Activated T-helper 1 cell treated with anti-CD3 and anti-CD28 coated beads, Interleukin-12 subunit alpha, Interleukin-12 subunit beta, Interleukin-2, Interleukin-4 antibody, amounts not matched to agents 30 ng/mL and 10 ng/mL and 1 ng/mL, durations not matched to agents 14 hours and 24 hours and 36 hours (primary cell): Measurements from ENCODE around the gene LY86. TPM values are rescaled to one million over a fixed set of nuclear protein-coding genes. Genes with fewer than 3 reads are reported as not detected.
"Not testable (repeated sequence)": the region's sequence is repeated elsewhere in the genome, so short reads cannot be mapped to it uniquely, and the experiment has no call there.

Experiments
- DNase-seq: peaks from one replicate; pipeline ENCODE4 v3.0.0; 2021; ENCODE audit warnings: low spot score
- H3K27ac Mint-ChIP-seq: one replicate; pipeline ENCODE4 v1.8.0; 2021; ENCODE audit warnings: mild to moderate bottlenecking, mixed read lengths
- H3K27me3 Mint-ChIP-seq: one replicate; pipeline ENCODE4 v1.8.0; 2022; ENCODE audit warnings: mild to moderate bottlenecking, moderate library complexity, mixed read lengths; ENCODE audit not compliant: insufficient read depth
- H3K36me3 Mint-ChIP-seq: one replicate; pipeline ENCODE4 v1.8.0; 2021; ENCODE audit warnings: low read depth, mixed read lengths
- H3K4me1 Mint-ChIP-seq: one replicate; pipeline ENCODE4 v1.8.0; 2021; ENCODE audit warnings: low read depth, mixed read lengths
- H3K4me3 Mint-ChIP-seq: one replicate; pipeline ENCODE4 v1.8.0; 2021; ENCODE audit warnings: mild to moderate bottlenecking, moderate library complexity, mixed read lengths
- H3K9me3 Mint-ChIP-seq: one replicate; pipeline ENCODE4 v1.8.0; 2021; ENCODE audit warnings: mixed read lengths
- intact Hi-C: fragments of 100-400 bp; cut with micrococcal nuclease; formaldehyde crosslinking; loops from one replicate; pipeline ENCODE4 v1.15.1; 2024
- total RNA-seq: library from RNA; stranded (reverse); gene quantifications from 2 replicates; pipeline ENCODE4 v1.2.3, GENCODE V29; 2022

Gene LY86
- total RNA-seq, 1 donor from 2014 or later: 1.2 TPM

DNA sequence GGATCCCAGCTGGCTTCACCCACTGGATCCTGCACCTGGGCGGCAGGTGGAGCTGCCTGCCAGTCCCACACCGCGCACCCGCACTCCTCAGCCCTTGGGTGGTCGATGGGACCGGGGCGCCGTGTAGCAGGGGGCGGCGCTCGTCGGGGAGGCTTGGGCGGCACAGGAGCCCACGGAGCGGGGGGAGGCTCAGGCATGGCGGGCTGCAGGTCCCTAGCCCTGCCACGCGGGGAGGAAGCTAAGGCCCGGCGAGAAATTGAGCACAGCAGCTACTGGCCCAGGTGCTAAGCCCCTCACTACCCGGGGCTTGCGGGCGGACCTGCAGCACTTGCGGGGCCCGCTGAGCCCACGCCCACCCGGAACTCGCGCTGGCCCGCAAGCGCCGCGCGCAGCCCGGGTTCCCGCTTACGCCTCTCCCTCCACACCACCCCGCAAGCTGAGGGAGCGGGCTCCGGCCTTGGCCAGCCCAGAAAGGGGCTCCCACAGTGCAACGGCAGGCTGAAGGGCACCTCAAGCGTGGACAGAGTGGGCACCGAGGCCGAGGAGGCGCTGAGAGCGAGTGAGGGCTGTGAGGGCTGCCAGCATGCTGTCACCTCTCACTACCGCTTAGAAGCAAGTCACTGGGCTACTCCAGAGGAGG is 18.0 kb downstream of the LY86 start:
- Mint-ChIP-seq H3K9me3 (peaks cover 19% of the 10 kb centered on the region), H3K4me1 (peaks cover 35% of the 10 kb centered on the region), H3K36me3 (peaks cover 18% of the 10 kb centered on the region)
- intact Hi-C loops, DNase-seq, H3K27ac Mint-ChIP-seq, H3K27me3 Mint-ChIP-seq, H3K4me3 Mint-ChIP-seq: not testable (repeated sequence)

DNA sequence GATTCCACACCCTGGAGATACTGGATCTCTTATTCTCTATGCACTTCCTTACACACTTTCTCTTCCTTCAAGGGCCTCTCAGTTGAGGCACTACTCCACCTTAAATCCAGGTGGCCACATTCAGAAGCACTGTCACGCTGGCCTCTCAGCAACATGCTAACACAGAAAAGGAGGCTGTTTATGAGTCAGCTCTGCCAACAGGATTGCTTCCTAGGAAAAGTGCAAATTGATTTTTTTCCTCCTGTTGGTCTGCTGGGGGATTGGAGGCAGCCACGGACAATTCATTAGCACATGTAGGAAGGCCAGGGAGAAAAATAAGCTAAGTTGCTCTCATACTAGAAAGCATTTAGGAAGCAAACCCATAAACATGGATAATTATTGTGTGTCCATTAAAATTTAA is 20.9 kb downstream of the LY86 start:
- Mint-ChIP-seq H3K36me3 (peaks cover 13% of the 10 kb centered on the region), H3K9me3 (peaks cover 7% of the 10 kb centered on the region), H3K27me3 (no peaks in the 10 kb centered on the region), H3K4me1 (peaks cover 61% of the 10 kb centered on the region), H3K4me3 (no peak overlapping the region), H3K27ac (no peak overlapping the region)
- intact Hi-C loops: no loop called here
- no peak for DNase-seq

DNA sequence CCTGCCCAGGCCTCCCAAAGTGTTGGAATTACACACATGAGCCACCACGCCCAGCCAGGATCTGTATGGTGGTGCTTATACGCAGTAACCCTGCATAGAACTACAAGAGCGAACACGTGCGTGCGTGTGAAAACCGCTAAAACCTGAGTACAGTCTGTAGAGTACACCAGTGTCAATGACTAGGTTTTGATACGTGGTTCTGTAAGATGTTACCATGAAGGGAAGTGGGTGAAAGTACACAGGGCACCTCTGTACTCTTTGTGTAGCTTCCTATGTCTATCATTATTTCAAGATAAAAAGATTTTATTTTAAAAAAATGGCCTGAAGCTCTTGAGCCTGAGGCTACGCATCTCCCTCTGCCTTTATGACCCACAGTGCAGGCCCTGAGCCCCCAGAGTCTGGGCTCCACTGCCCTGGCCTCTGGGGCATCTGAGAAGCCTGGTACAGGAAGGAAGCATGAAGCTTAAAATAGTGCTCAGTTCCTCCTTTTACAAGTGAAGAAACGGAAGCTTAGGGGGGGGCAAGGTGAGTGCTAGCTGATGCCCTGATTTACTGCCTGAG is 21.6 kb downstream of the LY86 start:
- intact Hi-C loops: loop anchor here (1.0 kb wide), 1 partner anchor 18 kb away; no protein-coding TSS in a partner anchor
- H3K9me3 Mint-ChIP-seq: peaks cover 3% of the 10 kb centered on the region
- peaks cover 12% of the 10 kb centered on the region for H3K36me3 Mint-ChIP-seq
- no peak overlapping the region for H3K4me3 Mint-ChIP-seq
- peak; percentile 35 for DNase-seq
- H3K27ac Mint-ChIP-seq: peak overlapping the region; percentile 72
- H3K4me1 Mint-ChIP-seq: peaks cover 67% of the 10 kb centered on the region
- no peaks in the 10 kb centered on the region for H3K27me3 Mint-ChIP-seq

DNA sequence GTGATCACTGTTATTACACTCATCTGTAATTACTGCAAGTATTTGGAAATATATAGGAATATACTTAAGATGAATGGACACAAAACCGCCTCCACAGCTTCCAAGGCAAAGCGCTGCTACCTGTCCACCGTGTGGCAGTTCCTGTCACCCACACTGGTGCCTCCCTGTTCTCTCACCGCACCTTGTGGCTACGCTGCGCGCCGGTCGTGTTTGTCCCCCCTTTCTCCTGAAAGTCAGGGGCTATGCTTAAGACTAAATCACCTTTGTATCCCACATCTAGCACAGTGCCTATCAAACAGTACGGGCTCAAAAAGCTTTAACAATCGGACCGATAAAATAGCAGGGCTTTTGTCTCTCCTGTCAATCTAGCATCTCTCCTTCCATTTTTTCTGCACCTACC is 23.0 kb downstream of the LY86 start:
- peak overlapping the region; percentile 2 for H3K4me3 Mint-ChIP-seq
- peaks cover 8% of the 10 kb centered on the region for H3K36me3 Mint-ChIP-seq
- H3K9me3 Mint-ChIP-seq: no peaks in the 10 kb centered on the region
- no peak overlapping the region for H3K27ac Mint-ChIP-seq
- H3K4me1 Mint-ChIP-seq: peaks cover 76% of the 10 kb centered on the region
- no peak for DNase-seq
- intact Hi-C loops: no loop called here
- no peaks in the 10 kb centered on the region for H3K27me3 Mint-ChIP-seq

DNA sequence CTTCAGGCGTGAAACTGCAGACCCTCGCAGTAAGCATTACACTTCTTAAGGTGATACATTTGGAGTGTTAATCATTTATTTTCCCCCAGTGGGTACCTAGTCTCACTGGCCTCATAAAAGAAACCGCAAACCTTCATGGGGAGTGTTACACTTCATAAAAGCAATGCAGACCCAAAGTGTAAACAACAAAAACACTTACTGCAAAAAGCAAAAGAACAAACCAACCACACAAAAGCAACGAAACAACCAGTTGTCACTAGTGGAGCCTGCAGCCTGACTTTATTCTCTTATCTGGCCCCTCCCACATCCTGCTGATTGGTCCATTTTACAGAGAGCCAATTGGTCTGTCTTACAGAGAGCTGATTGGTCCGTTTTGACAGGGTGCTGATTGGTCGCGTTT is 23.8 kb downstream of the LY86 start:
- peak overlapping the region; percentile 2 for H3K27ac Mint-ChIP-seq
- no peak for DNase-seq
- H3K9me3 Mint-ChIP-seq: no peaks in the 10 kb centered on the region
- H3K36me3 Mint-ChIP-seq: peaks cover 8% of the 10 kb centered on the region
- peak overlapping the region; percentile 37 for H3K4me3 Mint-ChIP-seq
- intact Hi-C loops: no loop called here
- no peaks in the 10 kb centered on the region for H3K27me3 Mint-ChIP-seq
- peaks cover 78% of the 10 kb centered on the region for H3K4me1 Mint-ChIP-seq

DNA sequence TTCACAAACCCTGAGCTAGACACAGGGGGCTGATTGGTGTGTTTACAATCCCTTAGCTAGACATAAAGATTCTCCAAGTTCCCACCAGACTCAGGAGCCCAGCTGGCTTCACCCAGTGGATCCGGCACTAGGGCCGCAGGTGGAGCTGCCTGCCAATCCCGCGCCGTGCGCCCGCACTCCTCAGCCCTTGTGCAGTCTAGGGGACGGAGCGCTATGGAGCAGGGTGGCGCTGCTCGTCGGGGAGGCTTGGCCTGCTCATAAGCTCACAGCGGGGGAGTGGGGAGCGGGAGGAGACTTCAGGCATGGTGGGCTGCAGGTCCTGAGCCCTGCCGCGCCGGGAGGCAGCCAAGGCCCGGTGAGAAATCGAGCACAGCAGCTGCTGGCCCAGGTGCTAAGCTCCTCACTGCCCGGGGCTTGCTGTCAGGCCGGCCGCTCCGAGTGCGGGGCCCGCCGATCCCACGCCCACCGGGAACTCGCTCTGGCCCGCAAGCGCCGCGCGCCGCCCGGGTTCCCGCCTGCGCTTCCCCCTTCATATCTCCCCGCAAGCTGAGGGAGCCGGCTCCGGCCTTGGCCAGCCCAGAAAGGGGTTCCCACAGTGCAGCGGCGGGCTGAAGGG is 24.7 kb downstream of the LY86 start:
- H3K9me3 Mint-ChIP-seq, H3K36me3 Mint-ChIP-seq, DNase-seq, intact Hi-C loops, H3K27ac Mint-ChIP-seq, H3K27me3 Mint-ChIP-seq: not testable (repeated sequence)
- Mint-ChIP-seq H3K4me3 (peak overlapping the region; percentile 37), H3K4me1 (peaks cover 76% of the 10 kb centered on the region)

DNA sequence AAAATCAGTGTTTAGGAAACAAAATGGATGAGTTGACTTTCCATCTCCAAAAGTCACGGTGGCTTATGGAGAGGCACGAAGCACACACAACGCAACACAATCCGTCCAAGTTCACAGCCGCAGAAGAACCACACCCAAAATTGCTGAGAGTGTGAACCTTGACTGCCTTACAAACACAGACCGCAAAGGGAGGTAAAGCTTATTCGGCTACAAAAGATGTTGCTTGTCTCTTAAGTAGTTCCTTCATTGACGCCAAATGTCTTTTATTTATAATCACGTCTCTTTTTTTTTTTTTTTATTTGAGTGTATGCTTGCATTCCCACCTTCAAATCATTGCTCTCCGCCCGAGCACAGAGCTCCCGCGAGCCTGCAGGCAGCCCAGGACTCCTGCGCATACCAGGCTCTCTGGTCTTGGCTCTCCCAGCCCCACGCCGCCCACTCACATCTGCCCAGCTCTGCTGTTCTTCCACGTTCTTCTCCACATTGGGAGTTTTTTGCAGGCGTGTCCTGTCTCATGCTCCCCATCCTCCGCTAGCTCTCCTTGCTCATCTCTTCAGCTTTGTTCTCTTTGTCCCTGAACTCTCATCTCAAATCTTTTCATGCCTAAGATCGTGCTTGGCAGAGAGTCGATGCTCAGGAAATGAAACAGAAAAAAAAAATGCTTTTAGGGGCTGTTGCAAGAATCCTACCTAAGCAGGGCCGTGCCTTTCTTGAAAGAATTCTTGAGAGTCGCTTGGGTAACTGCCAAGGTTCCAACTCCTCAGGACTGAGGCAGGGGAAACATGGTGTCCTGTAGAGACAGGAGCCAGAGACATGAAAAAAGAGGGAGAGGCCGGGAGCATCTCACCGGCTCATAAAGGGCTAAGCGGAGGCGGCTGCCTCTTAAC is 25.8 kb downstream of the LY86 start:
- no peaks in the 10 kb centered on the region for H3K27me3 Mint-ChIP-seq
- intact Hi-C loops: loop anchor here (2.0 kb wide), 2 partner anchors 40 to 56 kb away; no protein-coding TSS in a partner anchor
- H3K27ac Mint-ChIP-seq: peak overlapping the region; percentile 93
- peaks cover 4% of the 10 kb centered on the region for H3K36me3 Mint-ChIP-seq
- peak; percentile 50 for DNase-seq
- peaks cover 74% of the 10 kb centered on the region for H3K4me1 Mint-ChIP-seq
- H3K4me3 Mint-ChIP-seq: peak overlapping the region; percentile 81
- no peaks in the 10 kb centered on the region for H3K9me3 Mint-ChIP-seq

DNA sequence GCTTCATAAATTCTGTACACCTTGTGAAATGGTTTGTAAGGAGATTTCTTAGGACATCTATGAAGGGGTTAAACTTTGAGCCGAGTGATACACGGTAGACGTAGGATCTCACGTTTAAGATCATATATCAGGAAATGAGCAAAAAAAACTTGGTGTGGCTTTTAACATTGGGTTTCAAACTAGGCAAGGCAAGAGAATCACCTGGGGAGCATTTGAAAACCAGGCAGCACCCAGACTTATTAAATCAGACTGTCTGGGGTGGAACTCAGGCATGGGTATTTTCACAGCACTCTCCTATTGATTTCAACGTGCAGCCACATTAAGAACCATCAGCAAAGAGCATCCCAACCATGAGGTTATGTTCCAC is 26.4 kb downstream of the LY86 start:
- Mint-ChIP-seq H3K27me3 (no peaks in the 10 kb centered on the region), H3K4me1 (peaks cover 74% of the 10 kb centered on the region), H3K36me3 (peaks cover 6% of the 10 kb centered on the region), H3K9me3 (no peaks in the 10 kb centered on the region), H3K27ac (peak overlapping the region; percentile 93), H3K4me3 (peak overlapping the region; percentile 81)
- DNase-seq: no peak
- intact Hi-C loops: loop anchor here (2.0 kb wide), 2 partner anchors 40 to 56 kb away; no protein-coding TSS in a partner anchor

DNA sequence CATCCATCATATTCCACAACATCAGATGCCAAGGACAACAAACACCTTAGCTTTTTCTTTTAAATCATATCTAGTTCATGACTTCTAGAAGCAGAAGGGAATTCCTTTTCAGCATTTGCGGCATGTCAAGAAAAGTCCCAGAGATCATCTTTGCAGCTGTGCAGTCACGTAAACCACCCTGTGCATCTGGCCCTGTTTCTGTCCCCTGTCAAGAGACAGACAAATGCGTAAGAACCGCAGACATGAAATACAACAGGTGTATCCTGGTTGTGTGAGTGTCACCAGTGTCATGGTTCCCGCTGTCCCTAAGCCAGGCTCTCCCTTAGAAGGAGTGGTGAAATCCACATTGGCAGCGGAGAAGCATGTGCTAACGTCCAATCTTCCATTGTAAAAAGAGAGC is 28.1 kb downstream of the LY86 start:
- Mint-ChIP-seq H3K4me1 (peaks cover 68% of the 10 kb centered on the region), H3K36me3 (peaks cover 7% of the 10 kb centered on the region), H3K9me3 (no peaks in the 10 kb centered on the region), H3K27me3 (no peaks in the 10 kb centered on the region), H3K27ac (no peak overlapping the region), H3K4me3 (no peak overlapping the region)
- no peak for DNase-seq
- intact Hi-C loops: no loop called here

DNA sequence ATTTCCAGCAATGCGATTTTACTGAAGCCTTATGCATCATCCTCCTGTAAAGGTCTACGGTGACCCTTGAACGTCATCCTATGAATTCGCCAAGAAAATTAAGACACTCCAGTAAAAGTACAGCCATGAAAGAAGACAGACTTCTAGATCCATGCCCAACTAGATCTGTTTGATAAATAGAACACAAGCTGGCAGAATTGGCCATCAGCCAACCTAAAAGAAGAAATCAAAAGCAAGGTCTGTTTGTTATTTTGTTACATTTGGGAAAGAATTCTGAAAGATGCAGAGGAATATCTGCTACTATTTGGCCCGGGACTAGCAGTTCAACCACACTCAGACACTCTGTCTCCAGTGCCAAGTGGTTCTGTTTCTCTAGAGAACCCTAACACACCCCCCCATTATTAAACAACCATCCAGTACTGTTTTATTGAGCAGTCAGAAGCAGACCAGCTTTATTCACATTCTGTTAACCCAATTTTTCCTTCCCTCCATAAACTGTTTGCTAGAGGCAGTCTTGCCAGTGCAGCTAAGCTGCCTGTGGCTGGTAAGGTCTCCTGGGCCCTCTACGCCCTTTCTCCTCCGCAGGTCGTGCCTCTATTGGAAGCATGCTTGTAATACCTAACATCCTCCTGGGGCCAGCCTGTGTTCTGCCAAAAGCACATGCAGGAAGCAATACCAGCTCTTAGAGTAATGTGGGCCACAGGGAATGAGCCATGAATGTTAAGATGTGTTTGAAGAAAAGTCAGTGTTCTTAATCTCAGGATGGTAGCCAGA is 30.7 kb downstream of the LY86 start:
- Mint-ChIP-seq H3K27ac (no peak overlapping the region), H3K4me1 (peaks cover 59% of the 10 kb centered on the region)

DNA sequence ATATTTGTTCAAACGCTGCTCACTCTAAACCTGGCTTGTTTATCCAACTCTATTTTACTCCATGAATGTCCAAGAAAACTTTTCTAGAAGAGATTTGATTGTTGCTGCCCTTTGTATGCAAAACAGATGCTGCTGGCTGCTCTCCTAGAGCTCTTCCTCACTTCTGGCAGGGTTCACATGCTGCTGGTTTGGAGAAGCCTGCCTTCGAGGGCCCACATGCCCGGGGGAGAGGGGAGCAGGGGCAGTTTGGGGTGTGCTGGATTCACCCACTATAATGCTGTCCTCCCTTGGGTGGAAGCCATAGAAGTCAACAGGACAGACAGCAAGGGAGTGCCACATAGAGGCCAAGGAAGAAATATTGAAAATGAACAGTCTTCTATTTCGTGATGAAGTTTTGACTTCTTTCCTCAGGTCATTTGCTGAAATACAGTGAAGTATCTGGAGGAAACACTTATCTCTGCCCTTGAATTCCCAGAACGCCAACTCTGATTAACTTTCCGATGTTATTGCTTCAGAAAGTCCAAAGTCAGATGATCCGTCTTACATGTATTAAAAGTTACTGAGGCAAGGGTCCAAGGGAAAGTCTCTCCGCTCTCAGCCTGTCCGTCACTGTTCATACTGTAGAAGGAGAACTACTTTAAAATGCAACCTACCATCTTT is 32.4 kb downstream of the LY86 start:
- DNase-seq: no peak
- no peaks in the 10 kb centered on the region for H3K9me3 Mint-ChIP-seq
- peaks cover 2% of the 10 kb centered on the region for H3K27me3 Mint-ChIP-seq
- intact Hi-C loops: no loop called here
- H3K4me3 Mint-ChIP-seq: no peak overlapping the region
- H3K36me3 Mint-ChIP-seq: peaks cover 22% of the 10 kb centered on the region
- H3K27ac Mint-ChIP-seq: no peak overlapping the region
- peaks cover 52% of the 10 kb centered on the region for H3K4me1 Mint-ChIP-seq

More for the DNA sequence above, 30.7 kb downstream of the LY86 start:
- Mint-ChIP-seq H3K4me3 (no peak overlapping the region), H3K9me3 (no peaks in the 10 kb centered on the region), H3K36me3 (peaks cover 19% of the 10 kb centered on the region), H3K27me3 (no peaks in the 10 kb centered on the region)
- intact Hi-C loops: no loop called here
- DNase-seq: no peak

DNA sequence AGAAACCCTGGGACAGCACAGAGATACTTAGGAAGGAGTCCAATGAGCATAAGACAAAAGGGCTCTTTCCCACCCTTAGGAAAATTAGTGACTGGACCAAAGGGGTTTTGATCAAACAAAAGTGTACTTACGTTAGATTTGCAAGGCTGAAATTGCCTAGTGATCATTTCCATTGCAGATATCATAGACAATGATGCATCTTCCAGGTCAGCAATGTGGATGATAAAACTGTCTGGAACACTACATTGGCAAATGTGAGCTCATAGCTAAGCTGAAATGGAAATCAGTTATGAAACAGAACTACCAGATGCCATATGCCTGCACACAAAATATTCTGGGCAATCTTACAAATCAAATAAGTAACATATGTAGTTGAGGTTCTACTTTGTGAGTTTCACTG is 34.0 kb downstream of the LY86 start:
- Mint-ChIP-seq H3K4me3 (no peak overlapping the region), H3K36me3 (peaks cover 23% of the 10 kb centered on the region), H3K9me3 (no peaks in the 10 kb centered on the region), H3K27ac (no peak overlapping the region), H3K27me3 (peaks cover 2% of the 10 kb centered on the region), H3K4me1 (peaks cover 45% of the 10 kb centered on the region)
- intact Hi-C loops: no loop called here
- DNase-seq: no peak
